ENCODE measurements around the gene UTRN. TPM values are rescaled to one million over a fixed set of nuclear protein-coding genes. Genes with fewer than 3 reads are reported as not detected.
A peak's percentile ranks its signal among the peaks of the same experiment; 100 is the strongest.

UTRN gene
- polyA plus RNA-seq, 1 donor (not counting 4 experiments of a cell fraction or from before 2014, with no cell fraction given): 23.7 TPM

GRCh38 chr6:144326393-144326792, 41.3 kb downstream of the UTRN start:
- dilution Hi-C loops (cut with MboI; ENCODE audit: extremely low pct_ligation_motif_present, low sequenced_read_pairs): no loop called here
- TF ChIP-seq CTCF (optimal IDR thresholded peaks at IDR 0.05 in 1 of 3, IDR thresholded peaks at IDR 0.05 in 1 of 3, conservative IDR thresholded peaks at IDR 0.05 in 1 of 3; ENCODE audit: extremely low read depth in 1 of 3, insufficient read depth in 2 of 3, low read length in 3 of 3) (no peak), EZH2 (IDR thresholded peaks at IDR 0.05; ENCODE audit: low read length) (no peak)
- no peaks in the 10 kb centered on the region for H3K27me3 ChIP-seq (ENCODE audit: control insufficient read depth, extremely low read depth, insufficient read depth, low read length)
- H3K9me3 ChIP-seq (ENCODE audit: control insufficient read depth, low read depth, low read length): no peaks in the 10 kb centered on the region
- H3K36me3 ChIP-seq (ENCODE audit: control insufficient read depth in 2 of 2, extremely low read depth in 1 of 2, insufficient read depth in 2 of 2, low read length in 2 of 2): no peaks in the 10 kb centered on the region
- no peak overlapping the region for H3K4me2 ChIP-seq (ENCODE audit: control insufficient read depth, extremely low read depth, insufficient read depth, low read depth, low read length)
- peaks cover 2% of the 10 kb centered on the region for H3K79me2 ChIP-seq (ENCODE audit: control insufficient read depth, insufficient read depth, low read length)
- no peaks in the 10 kb centered on the region for H4K20me1 ChIP-seq (ENCODE audit: control insufficient read depth, extremely low read depth, insufficient read depth, low read length)
- H3K9me1 ChIP-seq (ENCODE audit: control insufficient read depth, extremely low read depth, insufficient read depth, low read length): peaks cover 3% of the 10 kb centered on the region
- no peak overlapping the region for H3K9ac ChIP-seq (ENCODE audit: control insufficient read depth, extremely low read depth, insufficient read depth, low read length)
- H3K4me1 ChIP-seq (ENCODE audit: control insufficient read depth, extremely low read depth, insufficient read depth, low read length): peaks cover 31% of the 10 kb centered on the region
- no peak overlapping the region for H2AFZ ChIP-seq (ENCODE audit: control insufficient read depth, low read length)
- DNase-seq (ENCODE audit: low read depth, low spot score): no peak
- no peak overlapping the region for H3K27ac ChIP-seq (ENCODE audit: control insufficient read depth, insufficient read depth, low read length)
- H3K4me3 ChIP-seq (ENCODE audit: control insufficient read depth in 2 of 3, extremely low read depth in 1 of 3, insufficient read depth in 2 of 3, low read depth in 1 of 3, low read length in 3 of 3): no peak overlapping the region
- FAIRE-seq: no peak

DNA sequence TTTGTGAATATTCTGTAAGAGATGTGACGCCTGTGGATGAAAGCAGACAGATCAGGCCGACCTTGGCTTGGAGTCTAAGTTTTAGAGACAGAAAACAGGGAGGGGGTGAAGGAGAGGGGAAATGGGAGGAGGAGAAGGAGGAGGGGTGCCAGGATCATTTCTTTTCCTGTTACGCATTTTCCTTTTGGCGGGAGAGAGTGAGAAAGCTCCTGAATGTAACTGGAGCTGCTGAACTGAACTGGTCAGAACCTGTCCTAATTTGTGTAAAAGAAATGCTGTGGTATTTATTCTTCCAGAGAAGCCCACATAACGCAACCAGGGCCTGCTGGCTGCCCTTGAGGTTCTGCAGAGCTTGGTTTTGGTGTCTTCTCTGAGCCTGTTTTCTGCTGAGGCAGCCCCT, 41.9 kb downstream of the UTRN start:
- Histone ChIP-seq H3K4me2 (ENCODE audit: control insufficient read depth, extremely low read depth, insufficient read depth, low read depth, low read length) (peak overlapping the region; percentile 83), H3K27ac (ENCODE audit: control insufficient read depth, insufficient read depth, low read length) (peak overlapping the region; percentile 38), H3K9me1 (ENCODE audit: control insufficient read depth, extremely low read depth, insufficient read depth, low read length) (peaks cover 3% of the 10 kb centered on the region), H3K9me3 (ENCODE audit: control insufficient read depth, low read depth, low read length) (no peaks in the 10 kb centered on the region), H2AFZ (ENCODE audit: control insufficient read depth, low read length) (peak overlapping the region; percentile 67), H3K36me3 (ENCODE audit: control insufficient read depth in 2 of 2, extremely low read depth in 1 of 2, insufficient read depth in 2 of 2, low read length in 2 of 2) (no peaks in the 10 kb centered on the region), H3K79me2 (ENCODE audit: control insufficient read depth, insufficient read depth, low read length) (peaks cover 2% of the 10 kb centered on the region), H4K20me1 (ENCODE audit: control insufficient read depth, extremely low read depth, insufficient read depth, low read length) (no peaks in the 10 kb centered on the region), H3K9ac (ENCODE audit: control insufficient read depth, extremely low read depth, insufficient read depth, low read length) (peak overlapping the region; percentile 25), H3K4me1 (ENCODE audit: control insufficient read depth, extremely low read depth, insufficient read depth, low read length) (peaks cover 37% of the 10 kb centered on the region), H3K4me3 (ENCODE audit: control insufficient read depth in 2 of 3, extremely low read depth in 1 of 3, insufficient read depth in 2 of 3, low read depth in 1 of 3, low read length in 3 of 3) (peak overlapping the region in 2 of 3 experiments; percentile 27 to 36), H3K27me3 (ENCODE audit: control insufficient read depth, extremely low read depth, insufficient read depth, low read length) (no peaks in the 10 kb centered on the region)
- FAIRE-seq (peak; percentile 64), DNase-seq (ENCODE audit: low read depth, low spot score) (no peak)
- TF ChIP-seq EZH2 (IDR thresholded peaks at IDR 0.05; ENCODE audit: low read length) (no peak), CTCF (optimal IDR thresholded peaks at IDR 0.05 in 1 of 3, IDR thresholded peaks at IDR 0.05 in 1 of 3, conservative IDR thresholded peaks at IDR 0.05 in 1 of 3; ENCODE audit: extremely low read depth in 1 of 3, insufficient read depth in 2 of 3, low read length in 3 of 3) (no peak)
- dilution Hi-C loops (cut with MboI; ENCODE audit: extremely low pct_ligation_motif_present, low sequenced_read_pairs): no loop called here
